K562 (cell line): ENCODE measurements around the gene UBE2N.

Experiments used
- BCOR ChIP-seq: fragments of 450-650 bp; IDR thresholded peaks from 2 replicates; pipeline ENCODE4 v1.6.1; 2016
- CBFA2T2 ChIP-seq: fragments of 450-650 bp; conservative IDR thresholded peaks from 2 replicates; pipeline ENCODE4 v1.6.1; 2017; ENCODE audit warnings: mild to moderate bottlenecking
- FOXA1 ChIP-seq: fragments of 450-650 bp; IDR thresholded peaks from 2 replicates; pipeline ENCODE4 v1.6.1; 2016; ENCODE audit warnings: mild to moderate bottlenecking, borderline replicate concordance
- JUN ChIP-seq, 2 experiments: sonication (generic) in 1 of 2; formaldehyde crosslinking in 1 of 2; IDR thresholded peaks; 2 replicates each; pipeline versions ENCODE4 v1.6.1 to v1.8.0; 2012 to 2022; ENCODE audit warnings: borderline replicate concordance in 2 of 2, mild to moderate bottlenecking in 2 of 2, improper control_type of control experiment in 1 of 2, low read depth in 1 of 2, low read length in 1 of 2, missing genetic modification reagents in 1 of 2
- PHF8 ChIP-seq: fragments of 200-600 bp; sonication (generic); IDR thresholded peaks from 2 replicates; pipeline ENCODE4 v1.6.1; 2012; ENCODE audit warnings: mixed run types, mild to moderate bottlenecking, inconsistent platforms, low read length, moderate library complexity, borderline replicate concordance
- RCOR1 ChIP-seq, 2 experiments: IDR thresholded peaks; 2 replicates each; pipeline ENCODE4 v1.6.1; 2012; ENCODE audit warnings: low read depth in 2 of 2, low read length in 2 of 2, borderline replicate concordance in 1 of 2, improper control_type of control experiment in 1 of 2
- TCF7L2 ChIP-seq: fragments of 150-350 bp; IDR thresholded peaks from 2 replicates; pipeline ENCODE4 v1.6.1; 2016; ENCODE audit warnings: low read depth, mild to moderate bottlenecking, low read length, moderate library complexity
- U2AF2 ChIP-seq: fragments of 200-400 bp; formaldehyde crosslinking; optimal IDR thresholded peaks from 2 replicates; pipeline ENCODE3; 2017; ENCODE audit warnings: low read depth, mild to moderate bottlenecking, low read length
- YY1 ChIP-seq, 3 experiments: IDR thresholded peaks; 2 replicates each; pipeline ENCODE4 v1.6.1; 2011; ENCODE audit warnings: low read length in 2 of 3, mild to moderate bottlenecking in 2 of 3, moderate library complexity in 2 of 3, borderline replicate concordance in 1 of 3, control low read depth in 1 of 3, low read depth in 1 of 3; ENCODE audit not compliant: insufficient read depth in 3 of 3, insufficient replicate concordance in 2 of 3, control insufficient read depth in 1 of 3, insufficient read length in 1 of 3; ENCODE audit errors: extremely low read depth in 1 of 3
- ZFP1 ChIP-seq: fragments of 450-650 bp; formaldehyde crosslinking; IDR thresholded peaks from 2 replicates; pipeline ENCODE4 v1.4.0; 2020; ENCODE audit warnings: mild to moderate bottlenecking, mixed read lengths
- ZNF76 ChIP-seq: fragments of 250-450 bp; sonication (Bioruptor Pico); IDR thresholded peaks from 2 replicates; pipeline ENCODE4 v1.4.0; 2020; ENCODE audit warnings: mild to moderate bottlenecking, moderate library complexity, borderline replicate concordance
- TF ChIP-seq, protein P1 (sequence below), 3 experiments: fragments of 200-800 bp in 1 of 3; fragments of 250-450 bp in 1 of 3; fragments of 450-650 bp in 1 of 3; sonication (Bioruptor Pico) in 1 of 3; sonication (Bioruptor generic) in 1 of 3; formaldehyde crosslinking in 1 of 3; IDR thresholded peaks; 2 replicates each; pipeline versions ENCODE4 v1.6.1 to v1.8.0; 2016 to 2022; ENCODE audit warnings: mild to moderate bottlenecking in 2 of 3, missing genetic modification characterization in 2 of 3, missing compliant biosample characterization in 1 of 3, moderate library complexity in 1 of 3
- TF ChIP-seq, protein P2 (sequence below), 3 experiments: IDR thresholded peaks in 2 of 3; conservative IDR thresholded peaks in 1 of 3; 2 replicates each; pipeline ENCODE4 v1.5.1; 2011 to 2012; ENCODE audit warnings: low read length in 3 of 3, mild to moderate bottlenecking in 3 of 3, control low read depth in 2 of 3, improper control_type of control experiment in 1 of 3, inconsistent platforms in 1 of 3, low read depth in 1 of 3, mixed read lengths in 1 of 3, moderate library complexity in 1 of 3; ENCODE audit not compliant: insufficient read depth in 2 of 3

DNA sequence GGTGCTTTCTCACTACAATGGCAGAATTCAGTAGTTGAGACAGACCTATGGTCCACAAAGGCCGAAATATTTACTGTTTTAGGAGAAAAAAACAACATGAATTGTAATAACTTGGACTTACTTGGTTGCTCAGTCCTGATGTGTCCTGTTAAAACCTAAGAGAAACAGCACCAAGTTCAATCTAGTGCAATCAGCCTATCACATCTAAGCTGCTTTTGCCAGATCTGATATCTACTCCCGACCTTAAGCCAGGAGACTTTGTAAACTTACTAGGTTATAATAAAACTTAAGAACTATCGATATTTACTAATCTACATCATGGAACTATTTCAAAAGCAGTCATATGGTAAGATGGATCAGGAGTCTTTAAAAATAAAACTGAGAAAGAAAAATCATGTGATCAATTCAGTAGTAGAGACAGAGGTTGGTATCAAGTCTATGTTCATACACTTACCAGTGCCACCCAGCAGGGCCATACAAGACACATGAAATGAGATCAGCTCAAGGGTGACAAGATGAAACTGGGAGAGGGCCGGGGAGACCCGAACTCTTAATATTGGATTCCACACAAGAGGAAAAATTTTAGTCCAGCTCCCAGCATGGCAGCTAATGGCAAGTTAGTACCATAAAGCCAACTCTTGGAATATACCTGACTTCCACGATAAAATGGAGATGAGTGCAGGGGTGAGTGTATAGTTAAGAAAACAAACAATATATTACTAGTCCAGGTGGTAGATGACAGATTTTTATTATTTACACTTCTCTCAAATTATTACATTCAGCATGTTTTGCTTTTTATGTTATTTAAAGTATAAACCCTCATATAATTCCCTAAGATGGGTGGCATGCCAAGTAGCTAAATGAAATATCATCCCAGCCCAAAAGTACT, 36.5 kb downstream of the UBE2N start:
- TF ChIP-seq CBFA2T2 (no peak), BCOR (no peak), YY1 (IDR thresholded peaks at IDR 0.05; ENCODE audit: borderline replicate concordance in 1 of 3, control insufficient read depth in 1 of 3, extremely low read depth in 1 of 3, insufficient read depth in 3 of 3, insufficient read length in 1 of 3, insufficient replicate concordance in 2 of 3, low read depth in 1 of 3, low read length in 2 of 3) (no peak), PHF8 (no peak), JUN (IDR thresholded peaks at IDR 0.05; ENCODE audit: borderline replicate concordance, low read depth, low read length) (no peak), JUN (CRISPR knock-in tag; IDR thresholded peaks at IDR 0.05; ENCODE audit: borderline replicate concordance) (no peak), FOXA1 (no peak), RCOR1 (IDR thresholded peaks at IDR 0.05; ENCODE audit: borderline replicate concordance in 1 of 2, low read depth in 2 of 2, low read length in 2 of 2) (no peak), ZNF76 (CRISPR knock-in tag) (no peak), TCF7L2 (no peak), U2AF2 (no peak), ZFP1 (no peak)
- TF ChIP-seq, protein P1, sequence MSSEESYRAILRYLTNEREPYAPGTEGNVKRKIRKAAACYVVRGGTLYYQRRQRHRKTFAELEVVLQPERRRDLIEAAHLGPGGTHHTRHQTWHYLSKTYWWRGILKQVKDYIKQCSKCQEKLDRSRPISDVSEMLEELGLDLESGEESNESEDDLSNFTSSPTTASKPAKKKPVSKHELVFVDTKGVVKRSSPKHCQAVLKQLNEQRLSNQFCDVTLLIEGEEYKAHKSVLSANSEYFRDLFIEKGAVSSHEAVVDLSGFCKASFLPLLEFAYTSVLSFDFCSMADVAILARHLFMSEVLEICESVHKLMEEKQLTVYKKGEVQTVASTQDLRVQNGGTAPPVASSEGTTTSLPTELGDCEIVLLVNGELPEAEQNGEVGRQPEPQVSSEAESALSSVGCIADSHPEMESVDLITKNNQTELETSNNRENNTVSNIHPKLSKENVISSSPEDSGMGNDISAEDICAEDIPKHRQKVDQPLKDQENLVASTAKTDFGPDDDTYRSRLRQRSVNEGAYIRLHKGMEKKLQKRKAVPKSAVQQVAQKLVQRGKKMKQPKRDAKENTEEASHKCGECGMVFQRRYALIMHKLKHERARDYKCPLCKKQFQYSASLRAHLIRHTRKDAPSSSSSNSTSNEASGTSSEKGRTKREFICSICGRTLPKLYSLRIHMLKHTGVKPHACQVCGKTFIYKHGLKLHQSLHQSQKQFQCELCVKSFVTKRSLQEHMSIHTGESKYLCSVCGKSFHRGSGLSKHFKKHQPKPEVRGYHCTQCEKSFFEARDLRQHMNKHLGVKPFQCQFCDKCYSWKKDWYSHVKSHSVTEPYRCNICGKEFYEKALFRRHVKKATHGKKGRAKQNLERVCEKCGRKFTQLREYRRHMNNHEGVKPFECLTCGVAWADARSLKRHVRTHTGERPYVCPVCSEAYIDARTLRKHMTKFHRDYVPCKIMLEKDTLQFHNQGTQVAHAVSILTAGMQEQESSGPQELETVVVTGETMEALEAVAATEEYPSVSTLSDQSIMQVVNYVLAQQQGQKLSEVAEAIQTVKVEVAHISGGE (CRISPR knock-in tag; IDR thresholded peaks at IDR 0.05): no peak
- TF ChIP-seq, protein P2, sequence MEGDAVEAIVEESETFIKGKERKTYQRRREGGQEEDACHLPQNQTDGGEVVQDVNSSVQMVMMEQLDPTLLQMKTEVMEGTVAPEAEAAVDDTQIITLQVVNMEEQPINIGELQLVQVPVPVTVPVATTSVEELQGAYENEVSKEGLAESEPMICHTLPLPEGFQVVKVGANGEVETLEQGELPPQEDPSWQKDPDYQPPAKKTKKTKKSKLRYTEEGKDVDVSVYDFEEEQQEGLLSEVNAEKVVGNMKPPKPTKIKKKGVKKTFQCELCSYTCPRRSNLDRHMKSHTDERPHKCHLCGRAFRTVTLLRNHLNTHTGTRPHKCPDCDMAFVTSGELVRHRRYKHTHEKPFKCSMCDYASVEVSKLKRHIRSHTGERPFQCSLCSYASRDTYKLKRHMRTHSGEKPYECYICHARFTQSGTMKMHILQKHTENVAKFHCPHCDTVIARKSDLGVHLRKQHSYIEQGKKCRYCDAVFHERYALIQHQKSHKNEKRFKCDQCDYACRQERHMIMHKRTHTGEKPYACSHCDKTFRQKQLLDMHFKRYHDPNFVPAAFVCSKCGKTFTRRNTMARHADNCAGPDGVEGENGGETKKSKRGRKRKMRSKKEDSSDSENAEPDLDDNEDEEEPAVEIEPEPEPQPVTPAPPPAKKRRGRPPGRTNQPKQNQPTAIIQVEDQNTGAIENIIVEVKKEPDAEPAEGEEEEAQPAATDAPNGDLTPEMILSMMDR (IDR thresholded peaks at IDR 0.05 in 2 of 3, conservative IDR thresholded peaks at IDR 0.05 in 1 of 3; ENCODE audit: insufficient read depth in 2 of 3, low read depth in 1 of 3, low read length in 3 of 3): no peak
